SH-SY5Y (cell line): ENCODE data around the gene PDE4B.

Experiments used
- GATA2 ChIP-seq: IDR thresholded peaks from 2 replicates; pipeline ENCODE4 v1.6.1; 2011; ENCODE audit warnings: mild to moderate bottlenecking, low read depth, low read length
- GATA3 ChIP-seq: IDR thresholded peaks from 2 replicates; pipeline ENCODE4 v1.6.1; 2011; ENCODE audit warnings: low read depth, mild to moderate bottlenecking, low read length, moderate library complexity

DNA sequence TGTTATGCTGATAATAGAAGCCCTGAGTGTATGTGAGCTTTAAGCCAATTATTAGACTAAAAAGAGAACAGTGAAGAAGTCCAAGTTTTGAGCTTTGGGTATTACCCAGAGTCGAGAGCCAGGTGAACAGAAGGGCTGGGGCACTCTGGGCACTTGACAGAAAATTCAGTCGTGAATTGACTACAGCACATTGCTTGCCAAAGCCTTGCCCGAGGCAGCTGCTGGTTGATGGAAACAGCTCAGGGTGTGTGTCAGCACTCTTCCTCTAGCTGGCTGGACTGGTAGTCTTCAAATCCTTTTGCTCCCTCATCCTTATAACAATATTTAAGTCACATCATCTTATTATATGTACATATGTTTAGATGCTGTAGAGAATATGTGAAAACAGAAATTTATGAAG lies 21.3 kb downstream of the PDE4B start:
- TF ChIP-seq GATA2 (no peak), GATA3 (no peak)
